ENCODE results near the gene SMAD7. TPM values are rescaled to one million over a fixed set of nuclear protein-coding genes. Genes with fewer than 3 reads are reported as not detected.
A peak's percentile ranks its signal among the peaks of the same experiment; 100 is the strongest.

Gene SMAD7
- total RNA-seq, 1 donor, result 89.7 TPM

- Histone ChIP-seq H3K4me1 (ENCODE audit: insufficient read depth, low read length) (peaks cover 19% of the 10 kb centered on the region), H3K4me3 (ENCODE audit: low read length) (no peak overlapping the region), H3K27me3 (ENCODE audit: insufficient read depth, low read length) (no peaks in the 10 kb centered on the region), H3K9me3 (ENCODE audit: low read depth, low read length) (no peaks in the 10 kb centered on the region)
Measured at GRCh38 chr18:48990481-48991318, 39.9 kb upstream of the SMAD7 start.

GRCh38 chr18:48989304-48990303 is 38.8 kb upstream of the SMAD7 start:
- H3K4me3 ChIP-seq (ENCODE audit: low read length), result no peak overlapping the region
- H3K4me1 ChIP-seq (ENCODE audit: insufficient read depth, low read length), result peaks cover 19% of the 10 kb centered on the region
- no peaks in the 10 kb centered on the region for H3K27me3 ChIP-seq (ENCODE audit: insufficient read depth, low read length)
- no peaks in the 10 kb centered on the region for H3K9me3 ChIP-seq (ENCODE audit: low read depth, low read length)

GRCh38 chr18:48988508-48989303 is 37.9 kb upstream of the SMAD7 start:
- H3K4me1 ChIP-seq (ENCODE audit: insufficient read depth, low read length), result peaks cover 25% of the 10 kb centered on the region
- H3K27me3 ChIP-seq (ENCODE audit: insufficient read depth, low read length), result no peaks in the 10 kb centered on the region
- no peaks in the 10 kb centered on the region for H3K9me3 ChIP-seq (ENCODE audit: low read depth, low read length)
- no peak overlapping the region for H3K4me3 ChIP-seq (ENCODE audit: low read length)

- Histone ChIP-seq H3K9me3 (ENCODE audit: low read depth, low read length) (no peaks in the 10 kb centered on the region), H3K4me3 (ENCODE audit: low read length) (no peak overlapping the region), H3K27me3 (ENCODE audit: insufficient read depth, low read length) (no peaks in the 10 kb centered on the region), H3K4me1 (ENCODE audit: insufficient read depth, low read length) (peaks cover 27% of the 10 kb centered on the region)
Measured at GRCh38 chr18:48987821-48988220, 37.1 kb upstream of the SMAD7 start.

GRCh38 chr18:48986851-48987761 is 36.3 kb upstream of the SMAD7 start:
- H3K9me3 ChIP-seq (ENCODE audit: low read depth, low read length), result no peaks in the 10 kb centered on the region
- no peak overlapping the region for H3K4me3 ChIP-seq (ENCODE audit: low read length)
- no peaks in the 10 kb centered on the region for H3K27me3 ChIP-seq (ENCODE audit: insufficient read depth, low read length)
- peaks cover 20% of the 10 kb centered on the region for H3K4me1 ChIP-seq (ENCODE audit: insufficient read depth, low read length)

GRCh38 chr18:48985161-48985560 is 34.4 kb upstream of the SMAD7 start:
- Histone ChIP-seq H3K9me3 (ENCODE audit: low read depth, low read length) (no peaks in the 10 kb centered on the region), H3K4me1 (ENCODE audit: insufficient read depth, low read length) (peaks cover 20% of the 10 kb centered on the region), H3K27me3 (ENCODE audit: insufficient read depth, low read length) (no peaks in the 10 kb centered on the region), H3K4me3 (ENCODE audit: low read length) (no peak overlapping the region)

- no peaks in the 10 kb centered on the region for H3K9me3 ChIP-seq (ENCODE audit: low read depth, low read length)
- H3K27me3 ChIP-seq (ENCODE audit: insufficient read depth, low read length), result no peaks in the 10 kb centered on the region
- no peak overlapping the region for H3K4me3 ChIP-seq (ENCODE audit: low read length)
- peaks cover 29% of the 10 kb centered on the region for H3K4me1 ChIP-seq (ENCODE audit: insufficient read depth, low read length)
Measured at GRCh38 chr18:48983793-48984437, 33.1 kb upstream of the SMAD7 start.

GRCh38 chr18:48982266-48982665 is 31.5 kb upstream of the SMAD7 start:
- H3K9me3 ChIP-seq (ENCODE audit: low read depth, low read length), result no peaks in the 10 kb centered on the region
- peaks cover 29% of the 10 kb centered on the region for H3K4me1 ChIP-seq (ENCODE audit: insufficient read depth, low read length)
- peaks cover 8% of the 10 kb centered on the region for H3K27me3 ChIP-seq (ENCODE audit: insufficient read depth, low read length)
- H3K4me3 ChIP-seq (ENCODE audit: low read length), result no peak overlapping the region

GRCh38 chr18:48979944-48980890 is 29.5 kb upstream of the SMAD7 start:
- Histone ChIP-seq H3K27me3 (ENCODE audit: insufficient read depth, low read length) (peaks cover 20% of the 10 kb centered on the region), H3K4me1 (ENCODE audit: insufficient read depth, low read length) (peaks cover 39% of the 10 kb centered on the region), H3K9me3 (ENCODE audit: low read depth, low read length) (no peaks in the 10 kb centered on the region), H3K4me3 (ENCODE audit: low read length) (no peak overlapping the region)

GRCh38 chr18:48977914-48978313 is 27.1 kb upstream of the SMAD7 start:
- Histone ChIP-seq H3K9me3 (ENCODE audit: low read depth, low read length) (no peaks in the 10 kb centered on the region), H3K4me1 (ENCODE audit: insufficient read depth, low read length) (peaks cover 31% of the 10 kb centered on the region), H3K4me3 (ENCODE audit: low read length) (no peak overlapping the region), H3K27me3 (ENCODE audit: insufficient read depth, low read length) (peaks cover 32% of the 10 kb centered on the region)

GRCh38 chr18:48975817-48976649 is 25.3 kb upstream of the SMAD7 start:
- Histone ChIP-seq H3K4me3 (ENCODE audit: low read length) (peak overlapping the region; percentile 34), H3K4me1 (ENCODE audit: insufficient read depth, low read length) (peaks cover 30% of the 10 kb centered on the region), H3K9me3 (ENCODE audit: low read depth, low read length) (no peaks in the 10 kb centered on the region), H3K27me3 (ENCODE audit: insufficient read depth, low read length) (peaks cover 32% of the 10 kb centered on the region)

Measured in mononuclear cell (primary cell).